Measurements from ENCODE around the gene XPC.

- no peak for TF ChIP-seq POLR2A (IDR thresholded peaks at IDR 0.05)
- TF ChIP-seq CTCF (IDR thresholded peaks at IDR 0.05), result no peak
Observed at GRCh38 chr3:14151471-14152083, 26.8 kb downstream of the XPC start.
